WERI-Rb-1 (cell line): ENCODE results near the gene NEDD8.

Experiments
- DNase-seq: peaks from one replicate; pipeline ENCODE4 v3.0.0-alpha.2; 2020
- H3K27ac ChIP-seq: fragments of 250-450 bp; sonication (Bioruptor Pico); 2 replicates; pipeline ENCODE4 v1.5.1; 2020; ENCODE audit warnings: mild to moderate bottlenecking, moderate library complexity
- H3K27me3 ChIP-seq: fragments of 250-450 bp; sonication (Bioruptor Pico); 2 replicates; pipeline ENCODE4 v1.5.1; 2021; ENCODE audit warnings: mild to moderate bottlenecking, low read depth, moderate library complexity; ENCODE audit not compliant: insufficient read depth, severe bottlenecking
- H3K36me3 ChIP-seq: fragments of 250-450 bp; sonication (Bioruptor Pico); 2 replicates; pipeline ENCODE4 v1.5.1; 2020; ENCODE audit warnings: mild to moderate bottlenecking, moderate library complexity
- H3K4me3 ChIP-seq: 2 replicates; pipeline ENCODE4 v1.5.1; 2011; ENCODE audit warnings: low read depth, mild to moderate bottlenecking, control low read depth, low read length
- H3K9me3 ChIP-seq: fragments of 250-450 bp; sonication (Bioruptor Pico); 2 replicates; pipeline ENCODE4 v1.5.1; 2021; ENCODE audit warnings: mild to moderate bottlenecking, moderate library complexity; ENCODE audit not compliant: severe bottlenecking
- CTCF ChIP-seq: IDR thresholded peaks from 2 replicates; pipeline ENCODE4 v1.5.1; 2011; ENCODE audit warnings: low read depth, mild to moderate bottlenecking, control low read depth, inconsistent platforms, low read length

The NEDD8 gene

GRCh38 chr14:24195186-24196070 is 36.7 kb downstream of the NEDD8 start, which contains the start of gene TM9SF1:
Gene TM9SF1, minus strand, starts transcription at chr14:24195441. Its CDS starts 422 bp downstream, at chr14:24195019.
- TF ChIP-seq CTCF, result no peak
- no peaks in the 10 kb centered on the region for H3K27me3 ChIP-seq

GRCh38 chr14:24194873-24195185 is 37.3 kb downstream of the NEDD8 start:
- no peaks in the 10 kb centered on the region for H3K9me3 ChIP-seq
- H3K36me3 ChIP-seq, result peaks cover 36% of the 10 kb centered on the region
- no peak for DNase-seq
- no peaks in the 10 kb centered on the region for H3K27me3 ChIP-seq
- H3K4me3 ChIP-seq, result peak overlapping the region; percentile 50
- peak overlapping the region; percentile 98 for H3K27ac ChIP-seq
- no peak for TF ChIP-seq CTCF

More at GRCh38 chr14:24195186-24196070, 36.7 kb downstream of the NEDD8 start, which contains the start of gene TM9SF1:
- H3K4me3 ChIP-seq, result peak within 1 kb of the TSS; percentile 50
- H3K9me3 ChIP-seq, result no peaks in the 10 kb centered on the region
- peak within 1 kb of the TSS; percentile 98 for H3K27ac ChIP-seq
- peaks cover 31% of the 10 kb centered on the region for H3K36me3 ChIP-seq
- peak; percentile 89 for DNase-seq

GRCh38 chr14:24194186-24194872 is 37.8 kb downstream of the NEDD8 start:
- peak overlapping the region; percentile 50 for H3K4me3 ChIP-seq
- peaks cover 36% of the 10 kb centered on the region for H3K36me3 ChIP-seq
- TF ChIP-seq CTCF, result no peak
- no peak for DNase-seq
- H3K27me3 ChIP-seq, result no peaks in the 10 kb centered on the region
- H3K9me3 ChIP-seq, result no peaks in the 10 kb centered on the region
- H3K27ac ChIP-seq, result no peak overlapping the region

GRCh38 chr14:24192933-24193332 is 39.2 kb downstream of the NEDD8 start:
- H3K27ac ChIP-seq, result no peak overlapping the region
- no peak for DNase-seq
- H3K36me3 ChIP-seq, result peaks cover 36% of the 10 kb centered on the region
- no peaks in the 10 kb centered on the region for H3K9me3 ChIP-seq
- no peak overlapping the region for H3K4me3 ChIP-seq
- H3K27me3 ChIP-seq, result no peaks in the 10 kb centered on the region
- TF ChIP-seq CTCF, result no peak

GRCh38 chr14:24190416-24190815 is 41.8 kb downstream of the NEDD8 start:
- H3K4me3 ChIP-seq, result no peak overlapping the region
- peaks cover 56% of the 10 kb centered on the region for H3K36me3 ChIP-seq
- no peaks in the 10 kb centered on the region for H3K27me3 ChIP-seq
- no peak overlapping the region for H3K27ac ChIP-seq
- H3K9me3 ChIP-seq, result no peaks in the 10 kb centered on the region
- no peak for DNase-seq
- TF ChIP-seq CTCF, result no peak
